Chondrocyte (in vitro differentiated cells): ENCODE results near the gene STRA8. TPM values are rescaled to one million over a fixed set of nuclear protein-coding genes. Genes with fewer than 3 reads are reported as not detected.
"Not testable (repeated sequence)": the region's sequence is repeated elsewhere in the genome, so short reads cannot be mapped to it uniquely, and the experiment has no call there.

Source experiments
- DNase-seq: peaks from one replicate; pipeline ENCODE4 v3.0.0; 2021; ENCODE audit warnings: mixed read lengths, low spot score
- H3K27ac Mint-ChIP-seq: one replicate; pipeline ENCODE4 v1.8.0; 2021; ENCODE audit warnings: mild to moderate bottlenecking, moderate library complexity, mixed read lengths; ENCODE audit not compliant: unreplicated experiment
- H3K27me3 Mint-ChIP-seq: 2 replicates; pipeline ENCODE4 v1.8.0; 2021; ENCODE audit warnings: low read depth, mixed read lengths
- H3K36me3 Mint-ChIP-seq: 2 replicates; pipeline ENCODE4 v1.8.0; 2021; ENCODE audit warnings: low read depth, mixed read lengths
- H3K4me1 Mint-ChIP-seq: 2 replicates; pipeline ENCODE4 v1.8.0; 2021; ENCODE audit warnings: low read depth, mild to moderate bottlenecking, mixed read lengths
- H3K4me3 Mint-ChIP-seq: one replicate; pipeline ENCODE4 v1.8.0; 2021; ENCODE audit warnings: mild to moderate bottlenecking, moderate library complexity, mixed read lengths; ENCODE audit not compliant: unreplicated experiment
- H3K9me3 Mint-ChIP-seq: 2 replicates; pipeline ENCODE4 v1.8.0; 2021; ENCODE audit warnings: low read depth, mixed read lengths
- CTCF ChIP-seq: fragments of 200-600 bp; sonication (generic); IDR thresholded peaks from 2 replicates; pipeline ENCODE4 v1.5.0; 2021; ENCODE audit warnings: antibody characterized with exemption, mild to moderate bottlenecking, moderate library complexity
- total RNA-seq: library from RNA; stranded (reverse); gene quantifications from 3 replicates; pipeline ENCODE4 v1.2.1, GENCODE V29; 2021

Gene STRA8
- total RNA-seq, 1 donor from 2014 or later: not detected

- no peak overlapping the region for H3K4me3 Mint-ChIP-seq
- TF ChIP-seq CTCF: no peak
- no peaks in the 10 kb centered on the region for H3K9me3 Mint-ChIP-seq
- H3K4me1 Mint-ChIP-seq: peaks cover 20% of the 10 kb centered on the region
- no peak overlapping the region for H3K27ac Mint-ChIP-seq
- no peak for DNase-seq
- no peaks in the 10 kb centered on the region for H3K27me3 Mint-ChIP-seq
- H3K36me3 Mint-ChIP-seq: peaks cover 8% of the 10 kb centered on the region
Measured at GRCh38 chr7:135209225-135209834, 24.3 kb upstream of the STRA8 start.

- no peak for DNase-seq
- Mint-ChIP-seq H3K36me3 (peaks cover 2% of the 10 kb centered on the region), H3K9me3 (no peaks in the 10 kb centered on the region), H3K4me1 (peaks cover 20% of the 10 kb centered on the region), H3K4me3 (peak overlapping the region; percentile 90), H3K27ac (peak overlapping the region; percentile 98), H3K27me3 (no peaks in the 10 kb centered on the region)
- no peak for TF ChIP-seq CTCF
Measured at GRCh38 chr7:135210888-135211178, 22.8 kb upstream of the STRA8 start.

GRCh38 chr7:135211179-135211945 lies 22.3 kb upstream of the STRA8 start, which contains the start of gene WDR91:
Gene WDR91, minus strand, starts transcription at chr7:135211526. Its CDS starts 24 bp downstream, at chr7:135211502.
- Mint-ChIP-seq H3K27ac (peak within 1 kb of the TSS; percentile 98), H3K36me3 (peaks cover 2% of the 10 kb centered on the region), H3K9me3 (no peaks in the 10 kb centered on the region), H3K27me3 (no peaks in the 10 kb centered on the region), H3K4me3 (peak within 1 kb of the TSS; percentile 90), H3K4me1 (peaks cover 20% of the 10 kb centered on the region)
- peak; percentile 40 for TF ChIP-seq CTCF
- DNase-seq: no peak

- not testable (repeated sequence) for H3K9me3 Mint-ChIP-seq, DNase-seq, H3K27me3 Mint-ChIP-seq, H3K36me3 Mint-ChIP-seq
- H3K4me3 Mint-ChIP-seq: peak overlapping the region; percentile 86
- peaks cover 20% of the 10 kb centered on the region for H3K4me1 Mint-ChIP-seq
- peak overlapping the region; percentile 85 for H3K27ac Mint-ChIP-seq
Measured at GRCh38 chr7:135211946-135212685, 21.5 kb upstream of the STRA8 start.

GRCh38 chr7:135213831-135214230 lies 19.8 kb upstream of the STRA8 start:
- TF ChIP-seq CTCF: no peak
- Mint-ChIP-seq H3K27me3 (no peaks in the 10 kb centered on the region), H3K27ac (no peak overlapping the region), H3K4me1 (peaks cover 17% of the 10 kb centered on the region), H3K4me3 (no peak overlapping the region), H3K36me3 (no peaks in the 10 kb centered on the region), H3K9me3 (no peaks in the 10 kb centered on the region)
- no peak for DNase-seq
